Activated naive CD4-positive, alpha-beta T cell treated with anti-CD3 and anti-CD28 coated beads for 36 hours (primary cell): ENCODE results near the gene ANK3. TPM values are rescaled to one million over a fixed set of nuclear protein-coding genes. Genes with fewer than 3 reads are reported as not detected.

Source experiments
- CTCF ChIA-PET: fragments of 350-600 bp; sonication (Branson Sonifier 250); formaldehyde crosslinking; loops from one replicate; lab custom pipeline; 2021; ENCODE audit warnings: antibody characterized with exemption; lab: Charles Lee
- DNase-seq: peaks from one replicate; pipeline ENCODE4 v3.0.0-alpha.2; 2020
- H3K27ac Mint-ChIP-seq: one replicate; pipeline ENCODE4 v1.8.0; 2021; ENCODE audit warnings: mild to moderate bottlenecking, mixed read lengths
- H3K27me3 Mint-ChIP-seq: one replicate; pipeline ENCODE4 v1.8.0; 2021; ENCODE audit warnings: low read depth, mixed read lengths
- H3K36me3 Mint-ChIP-seq: one replicate; pipeline ENCODE4 v1.8.0; 2021; ENCODE audit warnings: low read depth, mixed read lengths
- H3K4me1 Mint-ChIP-seq: one replicate; pipeline ENCODE4 v1.8.0; 2021; ENCODE audit warnings: low read depth, mixed read lengths
- H3K4me3 Mint-ChIP-seq: one replicate; pipeline ENCODE4 v1.8.0; 2021; ENCODE audit warnings: mild to moderate bottlenecking, moderate library complexity, mixed read lengths
- H3K9me3 Mint-ChIP-seq: one replicate; pipeline ENCODE4 v1.8.0; 2021; ENCODE audit warnings: mixed read lengths
- intact Hi-C: fragments of 100-400 bp; cut with micrococcal nuclease; formaldehyde crosslinking; loops from one replicate; pipeline ENCODE4 v1.15.1; 2023
- total RNA-seq, 2 experiments: library from RNA; stranded (reverse); gene quantifications; one replicate each; pipeline ENCODE4 v1.2.3, GENCODE V29; 2021

ANK3 gene
- total RNA-seq, 2 experiments from 2014 or later = 11.2 to 13.0 TPM

DNA sequence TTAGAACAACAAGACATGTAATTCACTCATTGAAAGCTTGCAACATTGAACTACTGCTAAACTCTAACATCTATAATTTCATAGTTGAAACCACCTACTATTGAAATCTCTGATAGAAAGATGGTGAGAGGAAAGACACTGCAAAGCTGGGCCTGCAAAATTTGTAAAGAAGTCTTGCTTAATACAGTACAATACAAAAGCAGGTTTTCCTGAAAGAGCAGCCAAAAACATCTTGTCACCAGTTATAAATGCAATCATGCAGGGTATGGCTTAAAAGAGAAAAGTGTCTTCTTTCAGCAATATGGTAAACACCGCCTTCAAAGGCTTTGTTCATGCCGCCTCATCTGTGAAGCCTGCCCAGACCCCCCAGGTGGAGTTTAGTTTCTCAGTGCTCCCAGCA is 109.2 kb downstream of the ANK3 start:
- DNase-seq = no peak
- no peaks in the 10 kb centered on the region for H3K9me3 Mint-ChIP-seq

GRCh38 chr10:60277656-60278055 is 112.0 kb downstream of the ANK3 start:
- Mint-ChIP-seq H3K9me3 (no peaks in the 10 kb centered on the region), H3K36me3 (peaks cover 16% of the 10 kb centered on the region), H3K4me3 (no peak overlapping the region), H3K27me3 (no peaks in the 10 kb centered on the region), H3K4me1 (no peaks in the 10 kb centered on the region), H3K27ac (no peak overlapping the region)
- CTCF ChIA-PET = no interaction called here
- intact Hi-C loops = no loop called here
- DNase-seq = no peak

More for the DNA sequence above, 109.2 kb downstream of the ANK3 start:
- peaks cover 2% of the 10 kb centered on the region for H3K4me1 Mint-ChIP-seq
- no peak overlapping the region for H3K27ac Mint-ChIP-seq
- CTCF ChIA-PET = no interaction called here
- H3K4me3 Mint-ChIP-seq = no peak overlapping the region
- intact Hi-C loops = no loop called here
- H3K36me3 Mint-ChIP-seq = peaks cover 8% of the 10 kb centered on the region
- H3K27me3 Mint-ChIP-seq = no peaks in the 10 kb centered on the region

- Mint-ChIP-seq H3K4me3 (no peak overlapping the region), H3K27me3 (no peaks in the 10 kb centered on the region), H3K9me3 (no peaks in the 10 kb centered on the region), H3K27ac (no peak overlapping the region), H3K36me3 (peaks cover 16% of the 10 kb centered on the region), H3K4me1 (no peaks in the 10 kb centered on the region)
- CTCF ChIA-PET = no interaction called here
- DNase-seq = no peak
- intact Hi-C loops = no loop called here
Measured at GRCh38 chr10:60276232-60276631, 113.4 kb downstream of the ANK3 start.

DNA sequence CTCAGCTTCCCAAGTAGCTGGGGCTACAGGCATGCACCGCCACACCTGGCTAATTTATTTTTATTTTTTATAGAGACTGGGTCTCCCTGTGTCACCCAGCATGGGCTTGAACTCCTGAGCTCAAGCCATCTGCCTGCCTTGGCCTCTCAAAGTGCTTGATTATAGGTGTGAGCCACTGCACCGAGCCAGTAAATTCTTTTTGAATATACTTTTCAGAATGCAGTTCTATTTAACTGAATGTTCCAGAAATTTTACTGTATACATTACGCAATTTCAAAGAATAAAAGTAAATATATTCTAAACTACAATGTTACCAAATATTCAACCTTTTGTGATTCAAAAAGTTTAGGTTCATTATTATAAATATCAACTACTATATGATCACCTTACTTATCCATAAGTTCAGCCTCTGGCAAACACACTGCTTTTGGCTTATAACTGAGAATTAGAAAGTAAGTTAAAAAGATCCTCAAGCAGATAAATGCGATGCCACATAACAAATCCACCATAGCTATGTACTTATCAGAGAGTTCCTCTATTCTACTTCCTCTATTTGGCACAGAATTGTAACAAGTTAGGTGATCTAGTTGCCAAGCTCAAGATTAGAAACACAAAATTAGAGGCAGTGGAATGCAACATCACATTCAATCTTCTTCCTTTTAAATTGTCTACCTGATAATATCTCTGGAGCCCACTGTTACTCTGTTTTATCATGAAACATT is 118.2 kb downstream of the ANK3 start:
- H3K36me3 Mint-ChIP-seq = peaks cover 9% of the 10 kb centered on the region
- intact Hi-C loops = no loop called here
- DNase-seq = no peak
- CTCF ChIA-PET = no interaction called here
- no peak overlapping the region for H3K4me3 Mint-ChIP-seq
- no peaks in the 10 kb centered on the region for H3K9me3 Mint-ChIP-seq
- no peaks in the 10 kb centered on the region for H3K27me3 Mint-ChIP-seq
- H3K4me1 Mint-ChIP-seq = no peaks in the 10 kb centered on the region
- no peak overlapping the region for H3K27ac Mint-ChIP-seq

- Mint-ChIP-seq H3K9me3 (no peaks in the 10 kb centered on the region), H3K36me3 (peaks cover 8% of the 10 kb centered on the region), H3K4me1 (no peaks in the 10 kb centered on the region), H3K27ac (no peak overlapping the region), H3K27me3 (no peaks in the 10 kb centered on the region), H3K4me3 (no peak overlapping the region)
- CTCF ChIA-PET = no interaction called here
- DNase-seq = no peak
- intact Hi-C loops = no loop called here
Measured at GRCh38 chr10:60270426-60270825, 119.2 kb downstream of the ANK3 start.

DNA sequence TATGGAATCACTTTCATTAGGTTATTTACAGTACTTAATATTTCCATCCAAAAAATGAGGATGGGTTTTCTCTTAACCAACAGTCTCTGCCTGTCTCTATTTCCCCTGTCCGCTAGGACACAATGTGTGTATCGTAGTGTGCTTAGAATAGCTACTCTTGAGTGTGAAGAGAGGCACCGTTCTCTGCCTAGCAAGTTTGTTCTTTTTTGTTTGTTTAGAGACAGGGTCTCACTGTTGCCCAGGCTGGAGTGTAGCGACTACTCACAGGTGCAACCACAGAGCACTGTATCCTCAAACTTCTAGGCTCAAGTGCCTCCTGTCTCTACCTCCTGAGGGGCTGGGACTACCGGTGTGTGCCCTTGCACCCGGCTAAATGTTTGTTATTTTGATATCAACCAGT is 121.9 kb downstream of the ANK3 start:
- Mint-ChIP-seq H3K4me1 (no peaks in the 10 kb centered on the region), H3K36me3 (peaks cover 1% of the 10 kb centered on the region), H3K4me3 (no peak overlapping the region), H3K9me3 (no peaks in the 10 kb centered on the region), H3K27me3 (no peaks in the 10 kb centered on the region), H3K27ac (no peak overlapping the region)
- DNase-seq = no peak
- CTCF ChIA-PET = no interaction called here
- intact Hi-C loops = no loop called here

DNA sequence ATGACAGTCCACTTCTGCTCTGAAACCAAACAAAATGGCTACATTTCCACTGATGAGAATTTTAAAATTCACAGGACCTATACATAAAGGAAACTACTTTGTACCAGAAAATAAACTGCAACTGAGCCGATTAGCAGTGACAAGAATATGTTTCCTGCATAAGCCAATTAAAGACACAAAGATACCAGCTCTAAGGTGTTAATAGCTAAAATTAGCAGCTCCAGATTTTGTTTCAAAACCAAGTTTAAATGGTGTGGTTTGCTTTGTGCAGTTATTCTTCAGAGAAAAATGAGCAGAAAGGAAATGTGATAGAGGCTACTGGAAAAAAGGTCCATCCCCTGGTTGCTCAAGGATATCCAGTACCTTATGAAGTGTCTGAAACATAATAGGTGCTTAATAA is 123.2 kb downstream of the ANK3 start:
- H3K4me3 Mint-ChIP-seq = no peak overlapping the region
- no peaks in the 10 kb centered on the region for H3K4me1 Mint-ChIP-seq
- no peak for DNase-seq
- no peak overlapping the region for H3K27ac Mint-ChIP-seq
- CTCF ChIA-PET = interaction anchor here (0.7 kb wide), 1 partner anchor 170 kb away, joined by 3 read pairs; no protein-coding TSS in a partner anchor
- intact Hi-C loops = no loop called here
- H3K9me3 Mint-ChIP-seq = no peaks in the 10 kb centered on the region
- H3K36me3 Mint-ChIP-seq = peaks cover 1% of the 10 kb centered on the region
- H3K27me3 Mint-ChIP-seq = no peaks in the 10 kb centered on the region

DNA sequence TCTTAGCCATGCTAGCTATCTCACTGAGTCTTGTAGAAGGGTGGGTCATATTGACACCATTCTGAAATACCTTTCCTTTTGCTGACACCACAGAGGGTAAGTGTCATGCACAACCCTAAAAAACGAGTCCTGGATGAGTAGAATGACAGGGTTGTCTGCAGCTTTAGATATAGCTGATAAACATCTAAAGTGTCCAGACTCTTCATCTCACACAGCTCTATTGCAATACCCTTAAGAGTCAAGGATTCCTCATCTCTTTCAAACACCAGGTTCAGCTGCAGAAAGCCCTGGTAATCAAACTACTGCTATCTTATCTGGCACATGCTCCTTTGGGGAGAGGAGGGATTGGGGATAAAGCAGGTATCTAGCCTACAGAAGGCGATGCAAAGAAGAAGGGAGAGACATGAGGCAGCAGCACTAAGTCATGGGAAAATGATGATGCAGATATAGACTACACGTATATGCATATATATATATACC is 127.0 kb downstream of the ANK3 start:
- CTCF ChIA-PET = interaction anchor here (0.7 kb wide), 1 partner anchor 24 kb away, joined by 3 read pairs; no protein-coding TSS in a partner anchor

DNA sequence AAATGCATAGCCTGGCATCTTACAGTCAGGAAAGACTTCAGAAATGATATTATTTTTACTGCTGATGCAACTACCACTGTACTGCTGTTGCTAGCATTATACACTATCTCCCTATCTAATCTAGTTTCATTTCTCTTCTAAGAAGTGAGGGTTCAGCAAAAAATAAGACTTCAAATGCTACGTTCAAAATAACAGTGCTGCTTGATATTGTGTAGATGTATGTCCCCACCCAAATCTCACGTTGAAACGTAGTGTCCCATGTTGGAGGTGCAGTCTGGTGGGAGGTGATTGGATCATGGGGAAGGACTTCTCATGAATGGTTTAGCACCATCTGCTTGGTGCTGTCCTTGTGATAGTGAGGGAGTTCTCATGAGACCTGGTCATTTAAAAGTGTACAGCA is 129.4 kb downstream of the ANK3 start:
- Mint-ChIP-seq H3K36me3 (peaks cover 1% of the 10 kb centered on the region), H3K4me3 (no peak overlapping the region), H3K4me1 (no peaks in the 10 kb centered on the region), H3K27ac (no peak overlapping the region), H3K9me3 (no peaks in the 10 kb centered on the region), H3K27me3 (no peaks in the 10 kb centered on the region)
- CTCF ChIA-PET = no interaction called here
- intact Hi-C loops = no loop called here
- no peak for DNase-seq

More for the DNA sequence above, 127.0 kb downstream of the ANK3 start:
- Mint-ChIP-seq H3K36me3 (peaks cover 1% of the 10 kb centered on the region), H3K27me3 (no peaks in the 10 kb centered on the region), H3K4me1 (no peaks in the 10 kb centered on the region), H3K27ac (no peak overlapping the region), H3K4me3 (no peak overlapping the region), H3K9me3 (no peaks in the 10 kb centered on the region)
- intact Hi-C loops = no loop called here
- DNase-seq = no peak

DNA sequence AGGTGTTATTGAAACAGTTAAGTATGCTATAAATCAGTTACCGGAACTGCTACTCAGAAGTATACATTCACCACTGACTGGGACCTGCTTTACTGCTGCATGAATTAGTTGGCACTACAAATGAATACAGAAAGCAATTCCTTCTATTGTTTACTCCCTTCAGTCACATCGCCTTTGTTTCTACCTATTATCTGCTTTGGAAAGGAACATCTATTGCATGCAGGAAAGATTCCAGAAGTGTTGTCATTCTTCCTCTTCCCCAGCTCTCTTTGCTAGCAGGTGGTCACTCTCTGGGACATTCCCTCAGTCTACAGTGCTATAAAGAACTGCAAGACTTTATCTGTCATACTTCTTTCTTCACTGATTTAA is 131.3 kb downstream of the ANK3 start:
- DNase-seq = no peak
- intact Hi-C loops = no loop called here
- Mint-ChIP-seq H3K27ac (no peak overlapping the region), H3K27me3 (no peaks in the 10 kb centered on the region), H3K36me3 (no peaks in the 10 kb centered on the region), H3K4me1 (no peaks in the 10 kb centered on the region), H3K4me3 (no peak overlapping the region), H3K9me3 (no peaks in the 10 kb centered on the region)
- CTCF ChIA-PET = no interaction called here

- CTCF ChIA-PET = no interaction called here
- Mint-ChIP-seq H3K36me3 (no peaks in the 10 kb centered on the region), H3K4me3 (no peak overlapping the region), H3K27ac (no peak overlapping the region), H3K27me3 (no peaks in the 10 kb centered on the region), H3K9me3 (no peaks in the 10 kb centered on the region), H3K4me1 (no peaks in the 10 kb centered on the region)
- intact Hi-C loops = no loop called here
- DNase-seq = no peak
Measured at GRCh38 chr10:60257767-60258428, 131.8 kb downstream of the ANK3 start.

- Mint-ChIP-seq H3K27me3 (no peaks in the 10 kb centered on the region), H3K4me3 (no peak overlapping the region), H3K9me3 (no peaks in the 10 kb centered on the region), H3K4me1 (no peaks in the 10 kb centered on the region), H3K36me3 (no peaks in the 10 kb centered on the region), H3K27ac (no peak overlapping the region)
- CTCF ChIA-PET = interaction anchor here (1.0 kb wide), 1 partner anchor 632 kb away, joined by 3 read pairs; no protein-coding TSS in a partner anchor
- intact Hi-C loops = no loop called here
- no peak for DNase-seq
Measured at GRCh38 chr10:60254776-60255175, 134.9 kb downstream of the ANK3 start.

DNA sequence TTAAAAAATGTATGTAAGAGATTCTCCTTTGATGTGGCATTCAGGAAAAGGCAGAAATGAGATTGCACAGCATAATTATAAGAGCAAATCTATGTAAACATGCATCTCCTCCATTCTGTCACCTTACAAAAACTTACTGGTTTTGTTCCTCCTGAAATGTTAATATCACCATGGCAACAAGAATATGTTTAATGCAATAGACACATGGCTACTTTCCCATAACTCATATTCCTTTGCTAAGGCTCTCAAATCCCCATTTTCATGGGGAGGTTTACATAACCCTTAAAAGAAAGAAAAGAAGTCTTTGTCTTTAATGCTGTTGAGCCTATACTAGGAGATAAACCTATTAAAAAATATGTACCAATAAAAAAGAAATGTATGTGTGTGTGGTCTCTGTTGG is 136.2 kb downstream of the ANK3 start:
- H3K36me3 Mint-ChIP-seq = no peaks in the 10 kb centered on the region
- DNase-seq = no peak
- H3K4me3 Mint-ChIP-seq = no peak overlapping the region
- H3K9me3 Mint-ChIP-seq = no peaks in the 10 kb centered on the region
- H3K27ac Mint-ChIP-seq = no peak overlapping the region
- intact Hi-C loops = no loop called here
- CTCF ChIA-PET = no interaction called here
- no peaks in the 10 kb centered on the region for H3K27me3 Mint-ChIP-seq
- no peaks in the 10 kb centered on the region for H3K4me1 Mint-ChIP-seq
